Measurements from ENCODE around the gene HDGFL2. TPM values are rescaled to one million over a fixed set of nuclear protein-coding genes. Genes with fewer than 3 reads are reported as not detected.
A peak's percentile ranks its signal among the peaks of the same experiment; 100 is the strongest.

HDGFL2 gene
- total RNA-seq, 2 donors from 2014 or later: 24.9 to 33.6 TPM

DNA sequence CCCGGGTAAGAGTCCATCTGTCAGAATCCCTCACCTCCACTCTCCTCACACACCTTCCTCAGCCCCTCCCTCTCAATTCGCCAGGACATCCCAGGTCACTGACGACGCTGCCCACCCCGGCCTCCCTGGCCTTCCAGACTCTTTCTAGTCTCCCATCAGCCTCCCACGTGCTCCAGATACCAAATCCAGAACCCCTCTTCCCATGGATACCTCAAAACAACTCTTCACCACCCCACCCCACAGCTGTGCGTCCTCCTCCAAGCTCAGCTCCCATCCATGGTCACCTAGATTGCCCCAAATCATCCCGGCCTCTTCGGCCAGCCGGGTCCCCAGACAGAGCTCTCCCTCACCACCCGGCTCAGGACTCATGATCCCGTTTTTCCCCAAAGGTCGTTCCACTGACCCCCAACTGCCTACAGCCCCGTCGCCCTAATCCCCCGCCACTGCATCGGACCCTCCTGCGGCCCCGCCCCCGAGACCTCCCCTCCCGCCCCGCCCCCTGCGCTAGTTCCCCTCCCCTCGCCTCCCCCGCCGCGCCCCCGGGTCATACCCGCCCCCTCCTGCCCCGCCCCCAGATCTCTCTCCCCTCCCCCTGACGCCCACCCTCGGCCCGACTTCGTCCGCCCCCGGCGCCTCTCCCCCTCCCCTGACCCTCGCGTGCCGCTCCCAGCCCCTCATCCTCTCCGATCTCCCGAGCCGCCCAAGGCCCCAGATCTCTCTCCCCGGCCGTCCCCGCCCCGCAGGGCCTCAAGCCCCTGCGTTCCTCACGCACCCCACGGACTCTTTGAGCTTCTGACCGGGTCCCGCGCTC is 15.0 kb upstream of the HDGFL2 start:
- ATAC-seq (peak; percentile 24), DNase-seq (peak in 1 of 4 donors; percentile 41)
- Histone ChIP-seq H3K9me3 (no peaks in the 10 kb centered on the region), H3K4me3 (peak overlapping the region; percentile 52 to 80), H3K4me1 (peaks cover 22% of the 10 kb centered on the region), H3K36me3 (replicated peaks in 1 of 2; ENCODE audit: insufficient read depth in 1 of 2, low read depth in 2 of 2) (peaks cover 0 to 18% of the 10 kb centered on the region in 2 donors), H3K27me3 (no peaks in the 10 kb centered on the region), H3K27ac (peak overlapping the region; percentile 19 to 87 (median 70))
- intact Hi-C loops (cut with DNase I): no loop called here
- 1 to 2% methylated on average over 26 to 34 of the region's 53 CpGs for WGBS, 2 donors
- no peak for TF ChIP-seq POLR2A (IDR thresholded peaks at IDR 0.05)
- TF ChIP-seq, protein P1, sequence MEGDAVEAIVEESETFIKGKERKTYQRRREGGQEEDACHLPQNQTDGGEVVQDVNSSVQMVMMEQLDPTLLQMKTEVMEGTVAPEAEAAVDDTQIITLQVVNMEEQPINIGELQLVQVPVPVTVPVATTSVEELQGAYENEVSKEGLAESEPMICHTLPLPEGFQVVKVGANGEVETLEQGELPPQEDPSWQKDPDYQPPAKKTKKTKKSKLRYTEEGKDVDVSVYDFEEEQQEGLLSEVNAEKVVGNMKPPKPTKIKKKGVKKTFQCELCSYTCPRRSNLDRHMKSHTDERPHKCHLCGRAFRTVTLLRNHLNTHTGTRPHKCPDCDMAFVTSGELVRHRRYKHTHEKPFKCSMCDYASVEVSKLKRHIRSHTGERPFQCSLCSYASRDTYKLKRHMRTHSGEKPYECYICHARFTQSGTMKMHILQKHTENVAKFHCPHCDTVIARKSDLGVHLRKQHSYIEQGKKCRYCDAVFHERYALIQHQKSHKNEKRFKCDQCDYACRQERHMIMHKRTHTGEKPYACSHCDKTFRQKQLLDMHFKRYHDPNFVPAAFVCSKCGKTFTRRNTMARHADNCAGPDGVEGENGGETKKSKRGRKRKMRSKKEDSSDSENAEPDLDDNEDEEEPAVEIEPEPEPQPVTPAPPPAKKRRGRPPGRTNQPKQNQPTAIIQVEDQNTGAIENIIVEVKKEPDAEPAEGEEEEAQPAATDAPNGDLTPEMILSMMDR (IDR thresholded peaks at IDR 0.05): no peak

DNA sequence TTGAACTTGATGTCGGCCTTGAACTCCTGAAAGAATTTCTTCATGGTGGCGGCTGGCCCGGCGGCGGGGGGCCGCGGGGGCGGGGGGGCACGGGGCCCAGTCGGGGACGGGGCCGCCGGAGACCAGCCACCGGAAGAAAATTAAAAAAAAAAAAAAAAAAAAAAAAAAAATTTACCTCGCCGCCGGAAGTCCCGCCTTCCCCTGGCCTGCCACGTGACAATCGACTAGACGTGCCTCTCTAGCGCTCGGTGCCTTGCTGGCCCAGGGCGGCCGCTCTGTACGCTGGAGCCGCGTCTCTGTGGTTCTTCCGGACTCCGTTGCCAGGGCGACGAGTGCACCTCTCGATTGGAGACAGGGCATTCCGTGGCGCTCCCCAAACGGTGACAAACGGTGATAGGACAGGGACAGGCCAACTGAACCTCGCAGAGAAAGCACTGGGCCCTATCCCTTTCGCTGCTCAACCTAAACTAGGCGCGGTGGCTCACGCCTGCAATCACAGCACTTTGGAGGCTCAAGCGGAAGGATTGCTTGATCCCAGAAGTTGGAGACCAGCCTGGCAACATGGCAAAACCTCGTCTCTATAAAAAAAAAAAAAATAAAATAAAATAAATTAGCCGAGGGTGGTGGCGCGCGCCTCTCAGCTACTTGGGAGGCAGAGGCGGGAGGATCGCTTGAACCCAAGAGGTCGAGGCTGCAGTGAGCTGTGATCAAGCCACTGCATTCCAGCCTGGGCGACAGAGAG is 14.3 kb upstream of the HDGFL2 start, which contains the start of gene UBXN6:
UBXN6 (minus strand) TSS at position 141 of the 742 bp plus-strand sequence; CDS start at position 44, 97 bp downstream.
- H3K4me1 ChIP-seq: peaks cover 22% of the 10 kb centered on the region
- WGBS, 2 donors: 9 to 11% methylated on average over 45 to 50 of the region's 52 CpGs
- DNase-seq (peak; percentile 98 to 99 (median 99)), ATAC-seq (peak; percentile 98)
- no peaks in the 10 kb centered on the region for H3K27me3 ChIP-seq
- no peaks in the 10 kb centered on the region for H3K9me3 ChIP-seq
- H3K4me3 ChIP-seq: peak within 1 kb of the TSS; percentile 52 to 80
- H3K36me3 ChIP-seq (replicated peaks in 1 of 2; ENCODE audit: insufficient read depth in 1 of 2, low read depth in 2 of 2): peaks cover 0 to 11% of the 10 kb centered on the region in 2 donors
- intact Hi-C loops (cut with DNase I): no loop called here
- TF ChIP-seq, protein P1 (IDR thresholded peaks at IDR 0.05): peak in 5 of 7 experiments; percentile 14 to 50 (median 38)
- TF ChIP-seq POLR2A (IDR thresholded peaks at IDR 0.05): peak in 2 of 3 donors; percentile 49 to 52
- H3K27ac ChIP-seq: peak within 1 kb of the TSS; percentile 19 to 87 (median 76)

DNA sequence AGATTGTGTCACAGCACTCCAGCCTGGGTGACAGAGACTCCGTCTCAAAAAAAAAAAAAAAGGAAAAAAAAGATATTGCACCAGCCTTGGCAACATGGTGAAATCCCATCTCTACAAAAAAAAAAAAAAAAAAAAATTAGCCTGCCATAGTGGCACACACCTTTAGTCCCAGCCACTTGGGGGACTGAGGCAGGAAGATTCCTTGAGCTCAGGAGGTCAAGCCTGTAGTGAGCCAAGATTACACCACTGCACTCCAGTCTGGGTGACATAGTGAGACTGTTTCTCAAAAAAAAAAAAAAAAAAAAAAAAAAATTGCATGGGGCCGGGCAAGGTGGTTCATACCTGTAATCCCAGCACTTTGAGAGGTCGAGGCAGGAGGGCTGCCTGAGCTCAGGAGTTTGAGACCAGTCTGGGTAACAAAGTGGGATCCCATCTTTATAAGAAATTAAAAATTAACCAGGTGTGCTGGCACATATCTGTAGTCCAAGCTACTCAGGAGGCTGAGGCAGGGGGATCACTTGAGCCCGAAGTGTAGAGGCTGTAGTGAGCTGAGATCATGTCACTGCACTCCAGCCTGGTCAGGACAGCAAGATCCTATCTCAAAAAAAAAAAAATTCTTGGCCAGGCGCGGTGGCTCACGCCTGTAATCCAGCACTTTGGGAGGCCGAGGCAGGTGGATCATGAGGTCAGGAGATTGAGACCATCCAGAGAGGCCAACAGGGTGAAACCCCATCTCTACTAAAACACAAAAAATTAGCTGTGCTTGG is 7.1 kb upstream of the HDGFL2 start:
- Histone ChIP-seq H3K27ac (no peak overlapping the region), H3K4me1 (no peaks in the 10 kb centered on the region), H3K9me3 (no peaks in the 10 kb centered on the region), H3K27me3 (no peaks in the 10 kb centered on the region), H3K4me3 (no peak overlapping the region), H3K36me3 (replicated peaks in 1 of 2; ENCODE audit: insufficient read depth in 1 of 2, low read depth in 2 of 2) (no peaks in the 10 kb centered on the region)
- WGBS, 2 donors: 67 to 74% methylated on average over 8 of the region's 8 CpGs
- no peak for ATAC-seq
- TF ChIP-seq, protein P1 (IDR thresholded peaks at IDR 0.05): no peak
- no peak for TF ChIP-seq POLR2A (IDR thresholded peaks at IDR 0.05)
- DNase-seq: no peak
- intact Hi-C loops (cut with DNase I): no loop called here

DNA sequence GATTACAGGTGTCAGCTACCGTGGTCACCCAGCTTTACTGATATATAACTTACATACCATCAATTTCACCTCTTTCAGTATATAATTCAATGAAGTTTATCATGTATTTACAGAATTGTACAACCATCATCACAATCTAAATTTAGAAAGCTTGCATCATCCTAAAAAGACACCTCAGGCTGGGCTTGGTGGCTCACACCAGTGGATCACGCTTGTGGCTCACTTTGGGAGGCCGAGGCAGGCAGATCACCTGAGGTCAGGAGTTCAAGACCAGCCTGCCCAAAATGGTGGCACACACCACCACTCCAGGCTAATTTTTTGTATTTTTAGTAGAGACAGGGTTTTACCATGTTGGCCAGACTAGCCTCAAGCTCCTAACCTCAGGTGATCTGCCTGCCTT is 4.3 kb upstream of the HDGFL2 start:
- no peak overlapping the region for H3K4me3 ChIP-seq
- intact Hi-C loops (cut with DNase I): no loop called here
- H3K9me3 ChIP-seq: no peaks in the 10 kb centered on the region
- TF ChIP-seq POLR2A (IDR thresholded peaks at IDR 0.05): no peak
- TF ChIP-seq, protein P1 (IDR thresholded peaks at IDR 0.05): no peak
- ATAC-seq: no peak
- H3K4me1 ChIP-seq: peaks cover 6% of the 10 kb centered on the region
- H3K27me3 ChIP-seq: no peaks in the 10 kb centered on the region
- DNase-seq: no peak
- WGBS, 2 donors: 69 to 90% methylated on average over 3 of the region's 3 CpGs
- H3K27ac ChIP-seq: no peak overlapping the region
- H3K36me3 ChIP-seq (replicated peaks in 1 of 2; ENCODE audit: insufficient read depth in 1 of 2, low read depth in 2 of 2): no peaks in the 10 kb centered on the region
